Stimulated activated CD4-positive, alpha-beta T cell treated with anti-CD3 and anti-CD28 coated beads, TNF-alpha, amount 100 ng/mL, for 1 hour (primary cell): ENCODE data around the gene SCUBE3.

Source experiments
- DNase-seq, 3 donors: peaks; one replicate each; pipeline ENCODE4 v3.0.0-alpha.2; 2020; ENCODE audit warnings: low read depth in 3 of 3, low spot score in 1 of 3

The SCUBE3 gene

GRCh38 chr6:35297601-35298481, 84.1 kb downstream of the SCUBE3 start, which contains the start of gene DEF6:
TSS of gene DEF6 (plus strand) at chr6:35297818. CDS start at chr6:35297857, 39 bp downstream.
- DNase-seq = peak; percentile 72 to 75 (median 75)

- DNase-seq = no peak
These were observed 84.9 kb downstream of the SCUBE3 start for GRCh38 chr6:35298625-35299140.

- DNase-seq = no peak
These were observed 85.9 kb downstream of the SCUBE3 start for GRCh38 chr6:35299674-35300073.

GRCh38 chr6:35300848-35301247, 87.1 kb downstream of the SCUBE3 start:
- no peak for DNase-seq
